GM10847 (cell line): ENCODE data around the gene PEX14.

Experiments used
- POLR2A ChIP-seq: IDR thresholded peaks from 2 replicates; pipeline ENCODE4 v1.6.1; 2011; ENCODE audit not compliant: insufficient read length; ENCODE audit errors: extremely low read depth

PEX14 gene

DNA sequence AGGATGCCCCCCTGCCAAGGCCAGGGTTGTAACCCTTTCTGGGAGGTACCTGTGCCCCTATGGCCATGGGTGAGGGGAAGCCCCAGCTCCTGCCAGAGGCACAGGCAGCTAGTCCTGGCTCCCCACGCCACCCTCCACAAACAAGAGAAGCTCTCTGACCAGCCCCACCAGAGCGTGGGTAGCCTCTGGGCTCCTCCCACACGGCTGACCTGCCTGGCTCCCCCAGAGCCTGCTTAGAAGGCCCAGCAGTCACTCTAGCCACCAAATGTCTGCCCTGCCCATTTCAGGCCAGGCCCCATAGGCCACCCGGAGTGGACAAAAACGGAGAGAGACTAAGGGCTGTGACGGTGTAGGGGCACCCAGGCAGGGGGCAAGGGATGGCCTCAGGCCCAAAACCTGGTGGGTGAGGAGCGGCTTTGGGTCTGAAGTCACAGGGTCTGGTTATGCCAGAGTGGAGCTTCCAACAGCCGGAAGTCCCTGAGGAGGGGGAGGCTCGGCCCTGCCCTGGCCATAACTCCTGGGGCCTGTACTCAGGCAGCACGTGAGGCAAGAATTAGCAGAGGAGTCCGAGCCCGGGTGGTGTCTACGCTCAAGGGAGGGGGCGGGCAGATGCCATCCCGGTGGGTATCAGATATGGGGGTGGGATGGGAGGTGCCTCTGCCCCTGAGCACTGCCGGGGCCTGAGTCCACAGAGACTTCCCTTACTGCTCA lies 166.2 kb downstream of the PEX14 start:
- no peak for TF ChIP-seq POLR2A

DNA sequence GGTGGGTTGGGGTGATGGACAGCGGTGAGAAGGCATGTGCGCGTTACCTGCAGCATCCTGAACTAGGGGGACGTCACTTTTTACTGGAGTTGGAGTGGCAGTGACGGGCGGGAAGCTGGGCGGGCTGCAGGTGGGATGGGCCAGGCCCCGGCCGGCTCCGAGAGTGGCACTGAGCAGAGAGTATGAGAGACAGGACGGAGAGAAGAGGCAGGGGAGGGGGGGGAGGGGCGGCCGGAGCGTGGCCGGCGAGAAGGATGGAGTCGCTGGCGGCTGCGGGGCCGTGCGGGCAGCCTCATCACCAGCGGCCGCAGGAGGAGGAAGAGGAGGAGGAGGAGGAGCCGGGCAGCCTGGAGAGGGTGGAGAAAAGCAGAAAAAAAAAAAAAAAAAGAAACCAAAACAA lies 167.2 kb downstream of the PEX14 start:
- no peak for TF ChIP-seq POLR2A

DNA sequence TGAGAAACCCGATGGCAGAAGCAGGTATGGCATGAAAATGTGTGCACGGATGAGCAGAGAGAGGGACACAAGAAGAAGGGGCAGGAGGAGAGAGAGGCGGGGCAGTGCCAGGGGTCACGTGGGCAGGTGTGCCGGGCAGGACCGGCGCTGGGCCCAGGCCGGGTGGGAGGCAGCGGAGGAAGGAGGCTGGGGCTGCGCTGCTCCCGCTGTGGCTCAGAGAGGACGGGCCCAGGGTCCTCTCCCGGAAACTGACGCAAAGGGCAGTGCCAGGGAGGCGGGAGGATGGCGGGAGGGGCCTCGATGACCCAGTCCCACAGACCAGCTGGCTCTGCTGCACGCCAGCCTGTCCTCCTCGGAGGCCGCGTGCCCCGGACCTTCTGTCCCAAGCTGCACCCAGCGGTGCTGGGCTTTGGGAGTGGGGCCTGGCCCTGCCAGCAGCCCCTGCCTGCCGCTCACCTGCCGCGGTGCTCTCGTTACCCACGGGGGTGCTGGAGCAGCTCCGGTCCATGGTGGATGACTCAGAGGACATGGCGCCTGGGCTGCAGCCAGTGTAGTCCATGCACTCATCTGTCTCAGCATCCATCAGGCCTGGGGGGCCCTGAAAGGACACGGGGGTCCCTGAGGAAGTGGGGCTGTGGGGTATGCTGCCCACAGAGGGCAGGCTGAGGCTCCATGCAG lies 167.8 kb downstream of the PEX14 start:
- TF ChIP-seq POLR2A, result no peak

DNA sequence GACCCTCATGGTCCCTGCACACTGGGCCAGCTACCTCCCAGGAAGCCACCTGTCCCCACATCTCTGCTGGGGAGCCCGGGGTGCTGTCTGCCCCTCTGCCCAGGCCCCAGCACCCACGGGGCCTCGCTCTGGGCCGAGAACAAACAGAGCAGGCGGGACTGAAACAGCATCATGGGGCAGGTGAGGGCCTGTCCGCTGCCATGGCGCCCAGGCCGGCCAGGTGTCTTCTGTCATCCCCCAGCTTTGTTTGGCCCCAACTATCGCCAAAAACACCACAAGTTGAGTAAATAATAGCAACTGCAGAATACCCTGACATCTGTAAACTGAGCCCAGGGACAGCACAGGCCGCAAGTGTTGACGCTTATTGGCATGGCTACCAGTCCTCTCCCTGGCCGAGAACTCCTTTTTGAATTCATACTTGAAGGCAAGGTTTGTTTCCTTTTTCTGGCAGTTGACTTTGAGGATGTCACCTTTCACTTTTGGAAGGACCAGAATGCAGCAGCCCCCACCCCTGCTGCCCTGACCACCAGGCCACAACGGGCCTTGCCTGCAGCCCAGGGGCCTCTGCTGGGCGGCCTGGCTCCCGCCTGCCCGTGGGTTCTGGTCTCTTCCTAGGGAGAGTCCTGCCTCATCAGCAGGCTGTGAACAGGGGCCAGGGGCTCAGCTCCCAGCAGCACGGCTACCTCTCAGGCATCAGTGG lies 169.0 kb downstream of the PEX14 start:
- TF ChIP-seq POLR2A, result no peak

DNA sequence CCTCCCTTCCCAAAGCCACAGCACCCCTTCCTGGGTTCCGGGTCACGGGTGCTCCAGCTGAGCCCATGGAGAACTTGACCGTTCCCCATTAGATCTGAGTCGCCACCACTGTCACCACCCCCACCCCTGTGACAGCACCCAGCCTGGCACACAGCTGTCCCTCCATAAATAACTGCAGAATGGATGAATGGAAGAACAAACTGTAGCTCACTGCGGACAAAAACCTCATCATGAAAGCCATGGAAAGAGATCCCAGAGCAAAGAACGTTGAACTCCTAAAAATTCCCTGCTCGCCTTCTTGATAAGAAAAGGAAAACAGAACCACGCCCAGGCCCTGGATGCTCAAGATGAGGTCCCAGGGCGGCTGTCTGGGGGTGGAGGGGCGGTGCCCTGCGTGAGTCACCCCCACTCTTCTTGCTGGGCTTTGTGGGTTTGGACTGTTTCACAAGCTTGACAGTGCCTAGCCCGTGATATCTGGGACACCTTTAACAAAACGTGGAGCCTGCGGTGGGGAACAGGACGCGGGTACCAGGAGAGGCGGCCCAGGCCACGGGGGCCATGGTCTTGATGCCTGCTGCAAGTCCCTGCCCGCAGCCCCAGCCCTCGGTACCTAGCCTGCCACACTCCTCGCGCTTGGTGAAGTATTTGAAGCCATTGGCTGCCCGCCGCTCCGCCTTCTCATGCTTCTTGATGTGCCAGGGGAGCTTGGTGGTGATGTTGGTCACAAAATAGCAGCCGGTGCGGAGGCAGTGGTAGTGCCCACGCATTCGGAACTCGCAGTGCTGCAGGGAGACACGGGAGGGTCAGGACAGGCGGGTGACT lies 169.8 kb downstream of the PEX14 start:
- no peak for TF ChIP-seq POLR2A

DNA sequence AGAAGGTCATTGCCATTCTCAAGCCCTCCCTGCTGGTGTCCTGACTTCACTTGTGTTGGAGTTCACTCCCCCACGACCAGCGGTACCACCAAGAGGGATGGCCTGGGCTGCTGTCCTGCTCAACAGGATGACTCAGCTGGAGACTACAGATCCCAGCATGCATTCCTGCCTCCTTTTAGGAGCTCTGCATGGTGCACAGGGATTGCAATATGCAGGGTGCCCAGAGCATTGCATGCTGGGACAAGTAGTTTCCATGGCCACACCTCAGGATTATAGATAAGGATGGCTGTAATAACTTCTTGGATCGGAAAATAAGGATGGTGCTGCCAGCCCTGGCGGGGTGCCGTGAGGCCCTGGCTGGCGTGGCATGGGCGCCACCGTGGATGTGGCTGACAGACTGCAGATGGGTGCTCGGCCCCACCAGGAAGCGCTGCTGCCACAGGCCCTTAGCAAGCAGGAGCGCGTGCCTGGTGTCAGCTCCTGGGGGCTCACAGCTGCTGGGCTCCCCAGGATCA lies 171.7 kb downstream of the PEX14 start:
- no peak for TF ChIP-seq POLR2A

DNA sequence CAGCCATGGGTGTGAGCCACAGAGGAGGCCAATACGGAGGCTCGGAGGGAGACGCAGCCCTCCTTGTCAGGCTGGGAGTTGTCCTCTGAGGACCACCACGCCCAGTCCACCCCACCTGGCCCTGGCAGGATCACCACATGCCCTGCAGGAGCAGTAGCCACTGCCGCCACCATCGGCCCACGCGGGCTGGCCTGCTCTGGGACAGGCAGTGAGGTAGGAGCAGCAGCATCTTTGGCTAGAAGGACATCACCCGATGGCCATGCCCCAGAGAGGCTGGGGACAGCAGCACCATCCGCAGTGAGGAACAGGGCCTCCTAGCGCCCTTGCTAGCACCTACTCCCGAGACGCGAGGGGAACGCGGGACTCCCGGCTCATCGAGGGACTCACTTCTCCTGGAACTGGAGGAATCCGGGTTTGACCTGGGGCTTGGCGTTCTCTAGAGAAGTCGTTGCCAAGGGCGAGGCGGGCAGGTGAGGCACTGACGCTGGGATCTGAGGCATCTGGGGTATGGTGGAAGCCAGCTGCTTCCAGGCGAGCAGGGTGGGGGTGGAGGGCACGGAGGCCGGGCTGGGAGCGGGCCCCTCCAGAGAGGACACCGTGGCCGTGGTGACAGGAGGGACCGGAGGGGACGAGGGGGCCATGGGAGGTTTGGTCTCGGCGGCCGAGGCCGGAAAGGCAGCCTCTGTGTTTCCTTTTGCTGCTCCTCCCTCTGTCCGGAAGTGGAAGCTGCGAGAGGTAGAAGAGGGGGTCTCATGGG lies 172.8 kb downstream of the PEX14 start:
- TF ChIP-seq POLR2A, result no peak

DNA sequence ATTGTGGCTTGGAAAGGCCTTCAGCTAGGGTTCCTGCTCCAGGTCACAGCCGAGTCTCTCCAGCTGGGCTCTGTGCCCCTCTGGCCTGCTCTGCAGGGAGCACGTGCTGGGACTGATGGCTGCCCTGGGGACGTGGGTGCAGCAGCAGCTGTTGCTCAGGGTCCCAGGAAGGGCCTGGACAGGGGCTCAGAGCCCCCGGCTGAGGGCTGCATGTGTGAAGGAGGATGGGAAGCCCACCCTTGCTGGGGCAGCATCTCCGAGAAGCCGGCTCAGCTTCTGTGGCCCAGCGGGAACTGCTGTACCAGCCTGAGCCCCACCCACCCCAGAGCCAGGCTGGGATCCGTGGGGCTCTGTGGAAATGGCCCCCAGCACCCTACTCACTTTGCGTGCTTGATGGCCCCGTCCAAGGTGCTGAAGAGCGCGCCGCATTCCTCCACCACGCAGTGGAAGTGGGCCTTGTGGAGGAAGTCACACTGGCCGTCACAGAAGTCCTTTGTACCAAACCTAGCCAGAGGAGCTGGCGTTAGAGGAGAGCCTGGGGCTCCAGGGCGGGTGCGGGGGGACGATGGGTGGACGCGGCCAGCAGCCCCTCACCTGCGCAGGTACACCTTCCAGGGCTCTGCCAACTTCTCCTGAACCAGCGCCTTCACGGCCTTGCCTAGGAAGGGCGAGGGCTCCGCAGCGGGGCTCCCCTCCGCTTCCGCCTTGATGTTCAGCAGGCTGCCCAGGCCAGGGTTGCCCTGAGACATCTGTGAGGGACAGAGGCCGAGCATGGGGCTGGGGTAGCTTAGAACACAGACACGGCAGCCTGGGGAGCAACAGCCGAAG lies 174.2 kb downstream of the PEX14 start:
- no peak for TF ChIP-seq POLR2A

DNA sequence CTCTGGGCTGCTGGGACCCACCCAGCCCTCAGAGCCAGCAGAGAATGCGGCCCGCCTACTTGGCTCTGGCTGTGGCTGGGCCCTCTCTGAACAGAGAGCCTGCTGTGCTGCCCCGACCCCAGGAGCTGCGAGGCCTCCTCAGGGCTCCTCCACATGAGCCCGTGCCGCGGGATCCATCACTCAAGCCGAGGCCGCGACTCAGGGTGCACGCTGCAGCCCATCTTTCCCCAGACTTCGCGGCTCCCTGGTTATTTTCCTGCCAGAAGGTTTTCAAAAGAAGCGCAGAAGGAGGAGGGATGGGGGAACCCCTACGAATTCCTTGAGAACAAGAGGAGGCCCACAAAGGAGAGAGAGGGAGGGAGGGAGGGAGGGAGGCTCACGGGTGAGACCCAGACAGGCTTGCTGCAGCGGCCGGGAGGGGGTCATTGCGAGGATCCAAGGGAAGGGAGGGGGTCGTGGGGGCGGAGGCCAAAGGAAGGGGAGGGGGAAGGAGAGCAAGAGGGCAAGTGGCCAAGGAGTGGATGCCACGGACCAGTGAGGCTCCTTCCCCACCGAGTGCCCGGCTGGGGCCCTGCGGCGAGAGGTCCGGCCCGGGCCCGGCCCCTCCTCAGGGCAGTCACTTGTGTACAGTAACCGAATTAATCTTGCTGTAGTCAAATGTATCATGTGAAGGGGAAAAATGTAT lies 174.9 kb downstream of the PEX14 start:
- TF ChIP-seq POLR2A, result no peak

DNA sequence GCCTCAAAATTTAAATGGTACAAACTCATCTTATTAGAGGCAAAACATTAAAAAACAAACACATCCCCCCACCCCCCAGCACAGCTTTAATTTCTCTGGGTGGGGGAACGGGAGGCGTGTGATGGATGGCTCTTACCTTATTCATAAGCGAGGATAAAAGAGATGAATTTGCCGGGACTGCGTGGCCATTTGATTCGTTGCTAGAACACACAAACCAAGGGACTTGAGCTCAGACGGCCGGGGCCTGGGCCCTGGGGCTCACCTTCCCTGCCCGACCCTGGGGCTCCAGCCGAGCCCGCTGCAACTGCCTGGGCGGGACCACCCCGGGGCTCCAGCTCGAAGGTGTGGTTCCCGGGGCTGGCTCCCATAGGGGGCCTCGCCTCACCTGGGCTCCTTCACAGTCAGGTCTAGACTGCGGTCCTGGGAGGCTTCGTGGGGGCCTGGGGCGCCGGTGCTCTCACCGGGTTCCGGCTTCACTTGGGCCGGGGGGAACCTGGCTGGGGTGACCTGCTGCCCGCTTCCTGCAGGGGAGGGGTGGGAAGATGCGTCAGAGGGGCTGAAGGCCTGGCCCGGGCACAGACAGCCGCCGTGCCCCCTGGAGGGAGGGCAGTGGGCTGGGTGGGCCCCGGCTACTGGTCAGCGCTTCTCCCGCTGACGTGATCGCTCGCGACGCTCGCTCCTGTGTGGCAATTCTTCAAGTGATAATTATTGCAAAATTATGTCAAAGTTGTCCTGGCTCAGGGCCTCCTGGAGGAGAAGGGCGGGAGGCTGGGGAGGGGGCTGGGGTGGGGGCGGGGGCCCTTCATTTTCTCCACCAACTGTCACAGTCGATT lies 176.0 kb downstream of the PEX14 start:
- TF ChIP-seq POLR2A, result no peak

DNA sequence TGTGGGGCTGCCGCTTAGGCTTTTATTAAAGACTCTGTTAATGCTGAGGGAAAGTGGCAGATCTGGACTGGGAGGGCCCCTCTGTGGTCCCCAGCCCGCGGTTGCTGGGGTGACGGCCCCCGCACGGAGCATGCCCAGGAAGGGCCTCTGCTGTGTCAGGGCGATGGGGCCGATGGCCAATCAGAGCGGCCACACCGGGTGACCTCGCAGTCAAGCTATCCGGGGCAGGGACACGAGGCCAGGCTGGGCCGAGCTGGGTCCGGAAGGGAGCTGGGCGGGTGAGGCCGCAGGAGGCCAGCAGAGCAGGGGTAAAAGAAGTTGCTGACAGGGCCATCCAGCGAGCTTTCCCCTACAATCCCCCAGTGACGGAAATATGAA lies 176.6 kb downstream of the PEX14 start:
- no peak for TF ChIP-seq POLR2A

DNA sequence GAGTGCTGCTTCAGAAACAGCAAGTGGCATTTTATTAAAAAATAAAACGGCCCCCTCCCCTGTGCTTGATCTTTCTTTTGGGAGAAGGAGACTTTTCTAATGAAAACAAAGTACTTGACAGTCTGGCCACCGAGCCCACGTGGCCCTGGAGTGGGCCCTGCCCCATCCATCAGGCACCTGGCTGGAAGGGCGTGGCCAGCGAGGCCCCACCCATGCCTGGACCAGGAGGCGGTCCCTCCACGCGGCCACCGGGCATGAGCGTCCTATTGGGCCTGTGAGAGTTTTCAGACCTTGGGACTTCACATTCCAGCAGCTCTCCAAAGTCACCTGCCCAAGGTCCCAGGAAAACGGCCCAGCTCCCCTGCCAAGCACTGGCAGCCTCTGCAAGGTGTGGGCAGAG lies 177.0 kb downstream of the PEX14 start:
- no peak for TF ChIP-seq POLR2A
